Measurements from ENCODE around the gene MUCL1.

GRCh38 chr12:54830199-54830598, 24.1 kb upstream of the MUCL1 start:
- TF ChIP-seq CTCF (IDR thresholded peaks at IDR 0.05) (no peak), POLR2A (IDR thresholded peaks at IDR 0.05) (no peak)
